HCT116 (cell line): Measurements from ENCODE around the gene MMP21. TPM values are rescaled to one million over a fixed set of nuclear protein-coding genes. Genes with fewer than 3 reads are reported as not detected.

Source experiments
- ATAC-seq: fragments of 200-7000 bp; cut with Tn5 transposase; 2 replicates; pipeline ENCODE4 v1.9.1; 2020; ENCODE audit warnings: mild to moderate bottlenecking, moderate library complexity
- BruUV-seq: library from RNA; stranded (reverse); fragments of 400-500 nt; replicated peaks from 2 replicates; lab custom pipeline; 2021; lab: Mats Ljungman, UMichigan
- CTCF ChIA-PET: fragments of 300-600 bp; sonication (Branson Sonifier 250); formaldehyde crosslinking; loops from one replicate; lab custom pipeline; 2021; ENCODE audit warnings: antibody characterized with exemption; lab: Charles Lee
- POLR2A ChIA-PET: fragments of 300-600, 350-600 bp; sonication (Branson Sonifier 250); formaldehyde crosslinking; loops from one replicate; lab custom pipeline; 2021; ENCODE audit warnings: antibody characterized with exemption; lab: Charles Lee
- RAD21 ChIA-PET, 2 experiments: fragments of 300-600 bp; sonication (Branson Sonifier 250); formaldehyde crosslinking; loops; one replicate each; lab custom pipeline; 2023; ENCODE audit warnings: low total read pairs in 2 of 2; ENCODE audit not compliant: uncharacterized antibody in 2 of 2, unreplicated experiment in 2 of 2, low non-redundant PET in 1 of 2; lab: Charles Lee
- DNase-seq: peaks from one replicate; pipeline ENCODE4 v3.0.0-alpha.2; 2010; ENCODE audit warnings: low read depth, low spot score
- H2AFZ ChIP-seq: fragments of 200-600 bp; shearing (Covaris generic), sonication (generic); 2 replicates; pipeline ENCODE4 v1.6.1; 2017; ENCODE audit warnings: low read depth, mixed run types, mixed read lengths, antibody characterized with exemption, low read length; ENCODE audit not compliant: poor library complexity, severe bottlenecking
- H3K27ac ChIP-seq: 2 replicates; pipeline ENCODE4 v1.5.1; 2012; ENCODE audit warnings: low read depth, low read length
- H3K27me3 ChIP-seq: fragments of 200-600 bp; sonication (generic); 2 replicates; pipeline ENCODE4 v1.6.1; 2016; ENCODE audit warnings: mixed run types, low read length, mixed read lengths; ENCODE audit not compliant: insufficient read depth
- H3K36me3 ChIP-seq, 2 experiments: fragments of 200-500 bp in 1 of 2; fragments of 200-600 bp in 1 of 2; sonication (Bioruptor generic) in 1 of 2; sonication (generic) in 1 of 2; 2 replicates each; pipeline versions ENCODE4 v1.5.1 to v1.6.1; 2014 to 2016; ENCODE audit warnings: low read length in 2 of 2, inconsistent platforms in 1 of 2, mixed read lengths in 1 of 2, mixed run types in 1 of 2; ENCODE audit not compliant: insufficient read depth in 2 of 2, control insufficient read depth in 1 of 2
- H3K4me1 ChIP-seq, 2 experiments: fragments of 200-600 bp in 1 of 2; sonication (generic) in 1 of 2; 2 replicates each; pipeline versions ENCODE4 v1.5.1 to v1.6.1; 2012 to 2017; ENCODE audit warnings: low read length in 2 of 2, inconsistent platforms in 1 of 2, mild to moderate bottlenecking in 1 of 2, mixed read lengths in 1 of 2, mixed run types in 1 of 2, moderate library complexity in 1 of 2; ENCODE audit not compliant: insufficient read depth in 2 of 2, control insufficient read depth in 1 of 2
- H3K4me2 ChIP-seq: fragments of 200-600 bp; sonication (generic); 2 replicates; pipeline ENCODE4 v1.6.1; 2017; ENCODE audit warnings: mixed run types, low read length, mixed read lengths
- H3K4me3 ChIP-seq, 2 experiments: fragments of 200-600 bp in 1 of 2; sonication (generic) in 1 of 2; replicated peaks in 1 of 2; 2 replicates each; pipeline ENCODE4 v1.5.1; 2011 to 2016; ENCODE audit warnings: low read length in 2 of 2, control low read depth in 1 of 2, low read depth in 1 of 2, mild to moderate bottlenecking in 1 of 2, mixed read lengths in 1 of 2, mixed run types in 1 of 2
- H3K79me2 ChIP-seq: fragments of 200-600 bp; sonication (generic); 2 replicates; pipeline ENCODE4 v1.6.1; 2017; ENCODE audit warnings: mild to moderate bottlenecking, mixed run types, low read length, moderate library complexity, mixed read lengths; ENCODE audit not compliant: insufficient read depth
- H3K9ac ChIP-seq: fragments of 200-600 bp; sonication (generic); 2 replicates; pipeline ENCODE4 v1.6.1; 2016; ENCODE audit warnings: low read length, mixed read lengths
- H3K9me2 ChIP-seq: fragments of 200-600 bp; sonication (generic), shearing (Covaris generic); 2 replicates; pipeline ENCODE4 v1.6.1; 2017; ENCODE audit warnings: mixed run types, mild to moderate bottlenecking, moderate library complexity; ENCODE audit not compliant: insufficient read depth
- H3K9me3 ChIP-seq, 2 experiments: fragments of 200-500 bp in 1 of 2; fragments of 200-600 bp in 1 of 2; sonication (Bioruptor generic) in 1 of 2; sonication (generic) in 1 of 2; 2 replicates each; pipeline ENCODE4 v1.6.1; 2014 to 2017; ENCODE audit warnings: low read length in 2 of 2, mixed read lengths in 2 of 2, inconsistent platforms in 1 of 2, low read depth in 1 of 2, mild to moderate bottlenecking in 1 of 2, mixed run types in 1 of 2, moderate library complexity in 1 of 2; ENCODE audit not compliant: control insufficient read depth in 1 of 2, insufficient read depth in 1 of 2
- H4K20me1 ChIP-seq: fragments of 200-600 bp; sonication (generic), shearing (Covaris generic); 2 replicates; pipeline ENCODE4 v1.6.1; 2017; ENCODE audit warnings: mixed run types, mild to moderate bottlenecking, moderate library complexity; ENCODE audit not compliant: insufficient read depth
- CBX3 ChIP-seq: IDR thresholded peaks from 2 replicates; pipeline ENCODE4 v1.6.1; 2012; ENCODE audit warnings: low read depth
- EGR1 ChIP-seq: IDR thresholded peaks from 2 replicates; pipeline ENCODE4 v1.6.1; 2012; ENCODE audit warnings: low read depth
- EZH2 ChIP-seq: fragments of 200-600 bp; sonication (generic); IDR thresholded peaks from 2 replicates; pipeline ENCODE4 v1.6.1; 2017; ENCODE audit warnings: antibody characterized with exemption, mixed run types
- EZH2phosphoT487 ChIP-seq: fragments of 200-600 bp; IDR thresholded peaks from 2 replicates; pipeline ENCODE4 v1.6.1; 2018; ENCODE audit warnings: antibody characterized with exemption, borderline replicate concordance
- SP1 ChIP-seq: IDR thresholded peaks from 2 replicates; pipeline ENCODE4 v1.6.1; 2012; ENCODE audit warnings: low read depth
- SRF ChIP-seq: IDR thresholded peaks from 2 replicates; pipeline ENCODE4 v1.6.1; 2012; ENCODE audit warnings: low read depth
- ZFX ChIP-seq: fragments of 450-650 bp; IDR thresholded peaks from 2 replicates; pipeline ENCODE4 v1.6.1; 2017
- ZNF274 ChIP-seq: fragments of 200-500 bp; sonication (Bioruptor generic); IDR thresholded peaks from 2 replicates; pipeline ENCODE4 v1.6.1; 2014; ENCODE audit warnings: mild to moderate bottlenecking, low read depth, low read length, inconsistent platforms
- intact Hi-C: fragments of 100-400 bp; cut with micrococcal nuclease; formaldehyde crosslinking; loops from 2 replicates; pipeline ENCODE4 v1.10.0; 2022
- total RNA-seq: library from RNA; stranded (reverse); gene quantifications from one replicate; pipeline ENCODE4 v1.2.1, GENCODE V29; 2021; ENCODE audit not compliant: unreplicated experiment
- TF ChIP-seq, protein P1 (sequence below), 3 experiments: fragments of 200-600 bp in 1 of 3; sonication (generic) in 1 of 3; IDR thresholded peaks in 2 of 3; conservative IDR thresholded peaks in 1 of 3; 2 replicates each; pipeline ENCODE4 v1.5.1; 2012 to 2017; ENCODE audit warnings: low read depth in 2 of 3, low read length in 2 of 3, antibody characterized with exemption in 1 of 3, borderline replicate concordance in 1 of 3, control low read depth in 1 of 3, mild to moderate bottlenecking in 1 of 3, mixed read lengths in 1 of 3, mixed run types in 1 of 3, moderate library complexity in 1 of 3; ENCODE audit not compliant: insufficient read depth in 1 of 3
- TF ChIP-seq, protein P2 (sequence below): IDR thresholded peaks from 2 replicates; pipeline ENCODE4 v1.6.1; 2011; ENCODE audit warnings: mild to moderate bottlenecking, low read length, moderate library complexity; ENCODE audit not compliant: insufficient replicate concordance; ENCODE audit errors: extremely low read depth

Gene MMP21
- total RNA-seq, 1 experiment from 2014 or later, result not detected

DNA sequence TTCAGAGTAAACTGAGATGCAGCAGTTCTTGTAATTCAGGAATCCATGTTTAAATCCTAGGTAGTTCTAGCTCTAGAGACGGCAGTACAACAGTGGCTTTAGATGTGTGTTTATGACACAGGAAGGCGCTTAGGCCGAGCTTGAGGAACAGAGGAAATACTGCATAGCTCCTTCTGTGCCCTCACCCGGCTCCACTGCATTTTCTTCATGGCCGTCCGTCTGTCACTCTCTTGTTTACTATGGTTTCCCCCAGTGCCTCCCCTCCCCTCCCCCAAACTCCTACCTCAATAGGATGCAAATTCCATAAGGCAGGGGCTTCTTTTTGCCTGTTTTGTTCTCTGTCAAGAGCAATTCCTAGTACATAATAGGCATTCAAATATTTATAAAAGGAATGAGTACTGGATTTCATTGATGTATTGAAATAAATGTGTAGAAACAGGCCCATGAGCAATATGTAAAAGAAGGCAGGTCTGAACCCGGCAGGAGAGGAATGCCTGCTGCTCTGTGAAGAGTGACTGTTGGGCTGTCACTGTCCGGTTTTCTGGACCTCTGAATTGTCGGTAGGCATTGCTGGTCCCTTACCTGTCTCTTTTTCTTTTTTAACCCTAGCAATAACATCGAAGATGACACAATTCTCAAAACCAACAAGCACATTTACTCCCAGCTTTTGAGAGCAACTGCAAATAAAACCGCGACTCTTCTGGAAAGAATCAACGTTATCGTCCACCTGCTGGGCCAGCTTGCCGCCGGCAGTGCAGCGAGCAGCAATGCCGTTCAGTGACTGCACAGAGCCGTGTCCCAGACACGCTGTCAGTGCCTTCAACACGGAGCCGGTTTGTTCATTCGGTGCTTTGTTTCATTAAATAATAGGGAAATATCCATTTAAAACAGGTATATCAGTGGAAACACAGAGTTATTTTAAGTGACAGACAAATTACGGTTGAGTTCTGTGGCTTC lies 12.7 kb downstream of the MMP21 start:
- no TSS peak for BruUV-seq
- Histone ChIP-seq H3K79me2 (no peaks in the 10 kb centered on the region), H3K4me1 (no peaks in the 10 kb centered on the region), H3K27me3 (no peaks in the 10 kb centered on the region), H3K27ac (no peak overlapping the region), H3K4me3 (no peak overlapping the region), H4K20me1 (no peaks in the 10 kb centered on the region), H3K4me2 (no peak overlapping the region), H3K36me3 (peaks cover 42 to 63% of the 10 kb centered on the region in 2 experiments), H2AFZ (no peak overlapping the region), H3K9ac (no peak overlapping the region), H3K9me3 (no peaks in the 10 kb centered on the region), H3K9me2 (no peaks in the 10 kb centered on the region)
- ATAC-seq (no peak), DNase-seq (no peak)
- POLR2A ChIA-PET, result no interaction called here
- RAD21 ChIA-PET, result no interaction called here
- CTCF ChIA-PET, result no interaction called here
- intact Hi-C loops, result no loop called here
- TF ChIP-seq, protein P1, sequence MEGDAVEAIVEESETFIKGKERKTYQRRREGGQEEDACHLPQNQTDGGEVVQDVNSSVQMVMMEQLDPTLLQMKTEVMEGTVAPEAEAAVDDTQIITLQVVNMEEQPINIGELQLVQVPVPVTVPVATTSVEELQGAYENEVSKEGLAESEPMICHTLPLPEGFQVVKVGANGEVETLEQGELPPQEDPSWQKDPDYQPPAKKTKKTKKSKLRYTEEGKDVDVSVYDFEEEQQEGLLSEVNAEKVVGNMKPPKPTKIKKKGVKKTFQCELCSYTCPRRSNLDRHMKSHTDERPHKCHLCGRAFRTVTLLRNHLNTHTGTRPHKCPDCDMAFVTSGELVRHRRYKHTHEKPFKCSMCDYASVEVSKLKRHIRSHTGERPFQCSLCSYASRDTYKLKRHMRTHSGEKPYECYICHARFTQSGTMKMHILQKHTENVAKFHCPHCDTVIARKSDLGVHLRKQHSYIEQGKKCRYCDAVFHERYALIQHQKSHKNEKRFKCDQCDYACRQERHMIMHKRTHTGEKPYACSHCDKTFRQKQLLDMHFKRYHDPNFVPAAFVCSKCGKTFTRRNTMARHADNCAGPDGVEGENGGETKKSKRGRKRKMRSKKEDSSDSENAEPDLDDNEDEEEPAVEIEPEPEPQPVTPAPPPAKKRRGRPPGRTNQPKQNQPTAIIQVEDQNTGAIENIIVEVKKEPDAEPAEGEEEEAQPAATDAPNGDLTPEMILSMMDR (IDR thresholded peaks at IDR 0.05 in 2 of 3, conservative IDR thresholded peaks at IDR 0.05 in 1 of 3; ENCODE audit: borderline replicate concordance in 1 of 3, insufficient read depth in 1 of 3, low read depth in 2 of 3, low read length in 2 of 3), result no peak
- TF ChIP-seq CBX3, result no peak
- no peak for TF ChIP-seq EZH2
- no peak for TF ChIP-seq EZH2phosphoT487
- no peak for TF ChIP-seq ZFX
- TF ChIP-seq ZNF274, result no peak
- no peak for TF ChIP-seq EGR1
- TF ChIP-seq SRF, result no peak
- TF ChIP-seq SP1, result no peak
- TF ChIP-seq, protein P2, sequence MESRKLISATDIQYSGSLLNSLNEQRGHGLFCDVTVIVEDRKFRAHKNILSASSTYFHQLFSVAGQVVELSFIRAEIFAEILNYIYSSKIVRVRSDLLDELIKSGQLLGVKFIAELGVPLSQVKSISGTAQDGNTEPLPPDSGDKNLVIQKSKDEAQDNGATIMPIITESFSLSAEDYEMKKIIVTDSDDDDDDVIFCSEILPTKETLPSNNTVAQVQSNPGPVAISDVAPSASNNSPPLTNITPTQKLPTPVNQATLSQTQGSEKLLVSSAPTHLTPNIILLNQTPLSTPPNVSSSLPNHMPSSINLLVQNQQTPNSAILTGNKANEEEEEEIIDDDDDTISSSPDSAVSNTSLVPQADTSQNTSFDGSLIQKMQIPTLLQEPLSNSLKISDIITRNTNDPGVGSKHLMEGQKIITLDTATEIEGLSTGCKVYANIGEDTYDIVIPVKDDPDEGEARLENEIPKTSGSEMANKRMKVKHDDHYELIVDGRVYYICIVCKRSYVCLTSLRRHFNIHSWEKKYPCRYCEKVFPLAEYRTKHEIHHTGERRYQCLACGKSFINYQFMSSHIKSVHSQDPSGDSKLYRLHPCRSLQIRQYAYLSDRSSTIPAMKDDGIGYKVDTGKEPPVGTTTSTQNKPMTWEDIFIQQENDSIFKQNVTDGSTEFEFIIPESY, result no peak
